ENCODE measurements around the gene SLC17A3.

Gene SLC17A3

DNA sequence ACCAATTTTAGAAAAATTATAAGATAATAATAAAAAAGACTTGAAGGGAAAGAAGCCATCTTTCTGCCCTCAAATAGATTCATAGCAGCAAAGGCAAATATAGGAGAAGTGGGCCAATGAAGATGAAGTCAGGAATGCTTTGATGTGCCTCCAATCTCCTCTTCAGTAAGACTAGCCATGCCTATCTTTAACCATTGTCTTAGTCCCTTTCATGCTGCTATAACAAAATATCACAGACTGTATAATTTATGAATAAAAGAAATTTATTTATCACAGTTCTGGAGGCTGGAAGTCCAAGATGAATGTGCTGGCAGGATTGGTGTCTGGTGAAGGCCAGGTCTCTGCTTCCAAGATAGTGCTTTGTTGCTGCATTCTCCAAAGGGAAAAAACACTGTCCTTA, 18.8 kb upstream of the SLC17A3 start:
- in situ Hi-C loops (cut with MboI; ENCODE audit: low sequenced_read_pairs) = no loop called here

DNA sequence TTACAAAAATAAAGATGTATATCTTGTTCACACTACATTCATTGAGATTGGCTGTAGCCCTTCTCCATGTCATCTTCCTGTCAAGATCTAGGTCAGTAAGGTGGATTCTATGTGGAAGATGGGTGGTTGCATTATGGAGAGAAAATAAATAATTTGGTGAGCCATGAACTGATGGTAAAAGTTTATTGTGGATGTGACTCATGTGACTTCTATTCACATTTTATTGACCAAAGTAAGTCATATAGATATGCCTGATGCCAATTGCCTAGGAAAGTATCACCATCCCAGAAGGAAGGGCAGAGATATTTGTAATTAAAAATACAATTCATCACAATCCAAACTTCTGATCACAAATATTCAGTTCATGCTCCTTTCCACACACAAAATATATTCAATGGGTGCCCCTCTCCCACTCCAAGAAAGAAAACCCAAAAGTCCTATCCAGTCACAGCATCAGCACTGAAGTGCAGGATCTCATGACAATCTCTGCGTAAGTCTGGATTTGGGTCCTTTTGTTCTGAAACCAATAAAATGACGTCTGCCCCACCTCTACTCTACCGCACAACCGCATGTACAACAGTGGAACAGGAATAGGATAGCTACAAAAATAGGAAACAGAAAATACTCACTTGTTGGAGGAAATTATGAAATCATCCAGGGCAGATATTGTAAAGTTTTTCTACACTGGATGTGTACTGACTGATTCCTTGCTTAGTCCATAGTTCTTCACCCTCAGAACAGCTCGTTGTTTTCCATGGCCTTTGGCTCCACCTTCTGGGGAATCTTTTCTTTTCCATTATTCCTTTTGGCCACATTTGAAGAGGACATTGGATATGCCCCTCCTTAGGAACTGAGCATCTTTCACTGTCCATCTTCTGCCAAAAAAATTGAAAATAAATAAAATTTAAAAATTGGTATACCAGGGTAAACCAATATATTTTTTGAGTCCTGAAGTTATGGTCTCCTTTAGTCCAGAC, 16.1 kb upstream of the SLC17A3 start:
- in situ Hi-C loops (cut with MboI; ENCODE audit: low sequenced_read_pairs) = no loop called here

DNA sequence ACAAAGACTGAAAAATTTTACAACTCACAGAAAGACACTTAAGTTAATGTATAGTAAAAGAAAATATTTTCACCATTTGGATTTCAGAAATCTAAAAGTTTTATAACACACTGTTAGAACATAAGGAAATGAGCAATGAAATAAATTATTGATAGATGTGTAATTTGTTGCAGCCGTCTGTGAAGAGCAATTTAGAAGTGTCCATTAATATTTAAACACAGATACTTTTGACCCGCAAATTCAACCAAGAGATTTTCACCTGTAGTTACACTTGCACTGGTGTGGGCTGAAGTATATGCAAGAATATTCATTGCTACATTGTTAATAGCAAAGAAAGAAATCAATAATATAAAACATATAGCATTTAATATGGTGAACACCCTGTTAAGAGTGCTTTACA, 14.6 kb upstream of the SLC17A3 start:
- in situ Hi-C loops (cut with MboI; ENCODE audit: low sequenced_read_pairs) = no loop called here

DNA sequence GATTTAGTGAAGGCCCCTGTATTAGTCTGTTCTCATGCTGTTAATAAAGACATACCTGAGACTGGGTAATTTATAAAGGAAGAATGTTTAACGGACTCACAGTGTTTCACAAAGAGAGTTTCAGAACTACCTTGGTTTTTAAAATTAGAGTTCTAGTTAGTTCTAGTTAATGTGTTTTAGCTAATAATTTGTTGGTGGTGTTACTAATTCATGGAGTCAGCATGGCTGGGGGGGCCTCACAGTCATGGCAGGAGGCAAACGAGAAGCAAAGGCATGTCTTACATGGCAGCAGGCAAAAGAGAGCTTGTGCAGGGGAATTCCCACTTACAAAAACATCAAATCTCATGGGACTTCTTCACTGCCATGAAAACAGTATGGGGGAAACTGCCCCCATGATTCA, 12.0 kb upstream of the SLC17A3 start:
- in situ Hi-C loops (cut with MboI; ENCODE audit: low sequenced_read_pairs) = no loop called here

DNA sequence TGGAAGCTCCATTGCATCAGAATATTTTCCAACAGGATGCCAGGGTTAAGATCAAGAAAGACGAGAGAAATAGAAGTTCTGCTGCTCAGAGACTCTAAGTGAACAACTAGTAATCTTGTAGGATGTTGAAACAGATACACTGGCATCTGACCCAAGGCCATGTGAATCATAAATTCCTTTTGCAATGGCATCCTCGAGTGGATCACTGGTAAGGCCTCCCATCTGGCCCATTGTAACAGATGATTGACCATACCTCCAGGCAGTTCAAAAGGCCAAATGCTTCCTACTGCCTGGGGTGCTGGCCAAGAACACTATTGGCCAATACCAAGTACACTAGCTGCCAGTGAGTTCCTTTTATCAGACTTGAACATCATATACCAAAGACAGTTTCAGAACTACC, 9.9 kb upstream of the SLC17A3 start:
- in situ Hi-C loops (cut with MboI; ENCODE audit: low sequenced_read_pairs) = no loop called here

DNA sequence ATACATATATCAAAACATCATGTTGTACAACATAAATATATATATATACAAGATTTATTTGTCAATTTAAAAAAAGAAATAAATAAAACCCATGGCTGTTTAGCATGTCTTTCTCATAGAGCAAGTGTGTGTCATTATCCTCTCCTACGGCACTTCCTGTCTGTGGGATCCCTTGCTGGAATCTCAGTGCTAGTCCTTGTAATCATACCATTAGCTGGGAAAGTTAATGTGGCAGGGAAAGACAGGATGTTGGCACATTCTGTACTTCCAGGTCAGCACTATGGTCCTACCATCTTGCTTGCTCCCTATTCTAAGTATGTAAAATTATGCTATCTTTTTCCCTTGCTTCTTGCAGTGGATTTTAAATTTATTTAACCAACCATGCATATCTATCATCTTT, 9.5 kb upstream of the SLC17A3 start:
- in situ Hi-C loops (cut with MboI; ENCODE audit: low sequenced_read_pairs) = no loop called here

DNA sequence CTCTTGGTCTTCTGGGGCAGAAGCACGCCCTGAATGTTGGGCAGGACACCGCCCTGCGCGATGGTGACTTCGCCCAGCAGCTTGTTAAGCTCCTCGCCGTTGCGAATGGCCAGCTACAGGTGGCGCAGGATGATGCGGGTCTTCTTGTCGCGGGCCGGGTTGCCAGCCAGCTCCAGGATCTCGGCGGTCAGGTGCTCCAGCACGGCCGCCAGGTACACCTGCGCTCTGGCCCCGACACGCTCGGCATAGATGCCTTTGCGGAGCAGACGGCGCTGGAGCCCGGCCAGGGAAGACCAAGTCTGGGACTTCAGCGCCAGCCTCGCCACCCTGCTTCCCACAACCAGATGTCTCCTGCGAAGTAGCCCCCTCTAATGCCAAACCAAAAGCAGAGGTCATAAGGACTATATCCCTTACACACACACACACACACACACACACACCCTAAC, 8.0 kb upstream of the SLC17A3 start:
- in situ Hi-C loops (cut with MboI; ENCODE audit: low sequenced_read_pairs) = no loop called here

DNA sequence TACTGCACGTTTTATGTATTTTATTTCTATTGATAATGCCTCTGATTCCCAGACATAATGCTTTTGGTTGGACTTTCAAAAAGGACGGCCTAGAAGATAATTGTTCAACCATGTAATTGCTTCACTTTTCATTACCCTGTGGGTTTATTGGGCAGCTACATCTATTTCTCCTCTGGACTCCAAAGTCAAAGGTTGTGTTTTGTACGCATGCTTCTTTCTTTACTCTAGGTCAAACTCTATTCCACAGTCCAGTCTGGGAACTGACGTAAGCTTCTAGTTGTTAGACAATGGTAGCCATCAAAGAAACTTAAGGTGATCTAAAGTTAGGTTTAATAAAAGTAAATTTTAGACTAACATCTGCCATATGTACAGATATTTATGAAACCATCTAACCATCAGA, 6.6 kb upstream of the SLC17A3 start:
- in situ Hi-C loops (cut with MboI; ENCODE audit: low sequenced_read_pairs) = no loop called here

DNA sequence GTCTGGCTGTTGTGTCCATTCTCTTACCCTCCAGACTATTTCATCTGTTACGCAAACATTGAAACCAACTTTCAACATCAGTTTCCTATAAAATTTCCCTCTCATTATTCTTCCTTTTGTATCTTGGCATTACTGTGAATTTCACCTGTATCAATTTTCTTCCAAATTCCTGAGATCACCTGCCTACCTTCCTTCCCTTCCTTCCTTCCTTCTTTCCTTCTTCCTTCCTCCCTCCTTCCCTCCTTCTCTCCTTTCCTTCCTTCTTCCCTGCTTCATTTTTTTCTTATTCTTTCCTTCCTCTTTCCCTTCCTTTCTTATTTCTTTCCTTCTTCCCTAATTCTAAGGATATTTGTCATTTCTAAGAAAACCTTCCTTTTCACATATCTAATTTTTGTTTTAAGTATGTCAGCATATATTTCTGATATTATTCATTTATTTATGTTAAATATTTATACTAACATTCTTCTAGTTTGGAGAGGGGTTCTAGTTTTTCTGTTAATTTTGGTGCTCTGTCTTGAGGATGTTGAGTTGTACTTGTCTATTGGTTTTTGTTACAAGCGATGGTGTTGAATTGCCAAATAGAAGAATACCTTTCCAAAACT, 4.8 kb upstream of the SLC17A3 start:
- in situ Hi-C loops (cut with MboI; ENCODE audit: low sequenced_read_pairs) = no loop called here

DNA sequence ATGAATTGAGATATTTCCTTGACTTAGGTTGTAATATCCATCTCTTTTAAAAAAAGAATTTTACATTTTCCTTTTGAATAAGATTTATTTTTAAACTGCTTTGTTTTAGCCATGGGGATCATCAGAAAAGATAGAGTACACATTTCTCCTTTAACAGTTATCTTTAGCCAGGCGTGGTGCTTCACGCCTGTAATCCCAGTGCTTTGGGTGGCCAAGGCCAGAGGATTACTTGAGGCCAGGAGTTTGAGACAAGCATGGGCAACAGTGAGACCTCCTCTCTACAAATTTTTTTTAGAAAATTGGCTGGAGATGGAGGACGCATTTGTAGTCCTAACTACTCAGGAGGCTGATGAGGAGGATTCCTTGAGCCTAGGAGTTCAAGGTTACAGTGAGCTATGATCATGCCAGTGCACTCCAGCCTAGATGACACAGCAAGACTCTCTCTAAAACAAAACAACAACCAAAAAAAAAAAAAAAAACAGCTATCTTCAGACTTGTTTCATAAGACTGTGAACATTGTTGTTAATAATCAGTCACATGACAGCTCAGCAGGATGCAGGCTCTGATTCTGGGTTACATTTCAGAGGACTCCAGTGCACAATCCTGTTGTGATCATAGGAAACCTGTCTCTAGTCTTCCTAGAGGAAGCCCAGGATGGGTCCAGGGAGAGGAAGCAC, 2.0 kb upstream of the SLC17A3 start:
- in situ Hi-C loops (cut with MboI; ENCODE audit: low sequenced_read_pairs) = no loop called here

DNA sequence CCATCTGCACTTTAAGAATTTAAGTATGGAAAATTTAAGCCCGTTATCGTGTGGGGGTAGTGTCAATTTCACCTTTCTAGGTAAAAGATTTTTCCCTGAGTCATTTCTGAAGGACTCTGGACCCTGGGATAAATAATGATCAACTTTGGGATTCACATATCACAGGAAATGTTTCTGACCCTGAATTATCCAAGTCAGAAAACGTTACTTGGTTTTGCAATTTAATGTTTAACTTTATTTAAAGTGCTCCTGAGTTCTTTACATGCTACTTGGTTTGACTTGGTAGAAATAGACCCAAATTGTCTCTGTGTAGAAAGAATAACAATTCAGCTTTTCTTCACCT, 1.5 kb upstream of the SLC17A3 start:
- in situ Hi-C loops (cut with MboI; ENCODE audit: low sequenced_read_pairs) = no loop called here

DNA sequence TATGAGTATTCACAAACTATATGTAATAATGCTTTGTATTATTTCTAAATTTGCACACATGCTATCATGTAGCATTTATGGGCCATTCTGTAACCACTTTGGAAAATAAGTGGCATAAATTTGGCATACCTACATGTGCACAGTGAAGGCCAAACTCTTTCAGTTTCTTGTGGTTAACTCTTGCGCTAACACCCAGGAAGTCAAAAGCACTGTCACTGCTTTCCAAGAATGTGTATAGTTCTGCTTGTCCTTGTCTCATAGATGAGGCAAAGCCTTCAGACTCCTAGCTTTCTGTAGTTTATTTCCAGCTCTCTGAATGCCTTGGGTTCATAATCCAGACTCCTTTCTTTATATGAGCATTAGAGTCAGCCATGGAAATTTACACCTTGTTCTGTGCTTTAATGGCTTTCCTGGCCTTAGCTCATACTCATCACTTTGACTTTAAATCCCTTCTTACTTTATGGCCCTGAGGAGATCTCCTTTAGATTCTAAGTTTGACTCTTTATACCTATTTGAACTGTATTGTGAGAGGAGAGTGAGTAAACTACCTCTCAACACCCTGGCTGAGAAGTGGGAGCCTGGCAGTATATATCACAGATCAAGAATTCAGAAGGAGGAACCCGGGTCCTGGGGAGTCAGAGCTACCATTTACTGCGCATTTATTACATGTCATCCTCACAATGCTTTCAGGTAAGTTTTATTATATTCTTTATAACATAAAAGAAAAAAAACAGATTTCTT, 949 bp upstream of the SLC17A3 start:
- in situ Hi-C loops (cut with MboI; ENCODE audit: low sequenced_read_pairs) = no loop called here

DNA sequence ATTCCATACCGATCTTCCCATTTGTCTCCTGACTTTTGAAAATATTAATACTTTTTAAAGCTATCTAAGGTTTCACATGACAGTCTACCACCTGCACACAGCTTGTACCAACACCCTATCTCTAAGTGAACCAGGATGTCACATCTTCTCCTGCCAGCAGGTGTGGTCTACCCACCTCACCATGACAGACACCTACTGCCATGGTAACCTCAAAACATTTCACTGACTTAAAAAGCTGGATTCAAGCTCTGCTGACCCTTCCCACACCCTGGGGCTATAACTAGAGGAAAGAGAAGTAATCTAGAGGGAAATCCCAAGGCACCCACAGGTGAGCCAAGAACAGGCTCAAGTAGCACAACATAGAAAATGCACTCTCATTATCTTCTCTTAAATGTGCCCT, 1.2 kb downstream of the SLC17A3 start:
- in situ Hi-C loops (cut with MboI; ENCODE audit: low sequenced_read_pairs) = no loop called here

DNA sequence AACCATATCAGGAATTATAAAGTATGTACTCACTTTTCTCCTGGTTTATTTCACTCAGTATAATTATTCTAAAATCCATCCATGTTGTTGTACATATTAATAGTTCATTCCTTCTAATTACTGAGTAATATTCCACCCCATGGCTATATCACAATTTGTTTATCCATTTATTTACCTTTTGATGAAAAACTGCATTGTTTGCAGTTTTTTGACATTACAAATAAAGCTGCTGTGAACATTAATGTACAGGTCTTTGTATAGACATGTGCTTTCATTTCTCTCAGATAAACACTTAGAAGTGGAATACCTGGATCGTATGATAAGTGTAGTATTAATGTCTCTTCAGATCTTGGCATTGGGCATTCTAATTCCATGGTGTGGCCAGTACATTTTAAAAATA, 4.2 kb downstream of the SLC17A3 start:
- in situ Hi-C loops (cut with MboI; ENCODE audit: low sequenced_read_pairs) = no loop called here

DNA sequence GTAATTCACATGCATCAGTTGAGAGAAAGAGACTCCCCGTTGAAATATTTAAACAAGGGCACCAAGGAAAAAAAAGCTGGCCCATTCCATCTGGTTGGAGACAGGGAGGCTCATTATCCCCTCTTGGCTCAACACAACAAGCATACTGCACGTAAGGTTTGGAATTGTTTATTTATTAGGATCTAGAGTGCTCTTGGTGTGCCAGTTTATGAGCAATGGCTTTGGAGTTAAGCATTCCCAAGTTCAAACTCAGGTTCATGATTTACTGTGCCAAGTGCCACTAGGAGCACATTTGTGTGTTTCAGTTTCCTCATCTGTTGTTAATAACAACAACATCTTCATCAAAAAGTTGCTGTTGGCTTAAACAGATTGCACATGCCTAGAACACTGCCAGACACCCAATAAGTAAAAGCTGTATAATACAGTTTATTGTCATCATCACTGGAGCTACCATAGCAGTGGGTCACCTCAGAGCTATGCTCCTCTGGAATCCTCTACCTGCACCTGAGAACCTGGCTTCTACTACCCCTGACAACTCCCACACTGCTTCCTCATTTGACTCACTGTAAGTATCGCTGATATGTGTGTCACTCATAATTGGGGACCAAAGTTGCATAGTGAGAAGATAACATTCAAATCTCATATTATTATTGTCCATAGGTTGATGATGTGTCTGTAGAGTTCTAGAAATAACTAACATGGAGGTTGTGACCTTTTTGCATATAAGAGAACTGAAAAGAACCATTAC, 5.4 kb downstream of the SLC17A3 start:
- in situ Hi-C loops (cut with MboI; ENCODE audit: low sequenced_read_pairs) = no loop called here

DNA sequence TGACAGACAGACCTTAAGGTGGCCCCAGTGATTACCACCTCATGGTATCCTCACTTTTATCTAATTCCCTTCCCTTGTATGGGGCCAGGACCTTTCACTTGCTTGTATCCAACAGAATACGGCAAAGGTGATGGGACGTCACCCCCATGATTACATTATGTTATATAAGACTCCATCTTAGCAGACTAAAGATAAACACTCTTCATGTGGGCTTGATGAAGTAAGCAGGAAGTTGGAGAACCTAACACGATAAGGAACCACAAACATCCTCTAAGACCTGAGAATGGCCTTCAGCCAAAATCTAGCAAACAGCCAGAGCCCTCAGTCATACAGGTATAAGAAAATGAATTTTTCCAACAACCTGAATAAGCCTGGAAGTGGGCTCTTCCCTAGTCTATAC, 8.0 kb downstream of the SLC17A3 start:
- in situ Hi-C loops (cut with MboI; ENCODE audit: low sequenced_read_pairs) = no loop called here

DNA sequence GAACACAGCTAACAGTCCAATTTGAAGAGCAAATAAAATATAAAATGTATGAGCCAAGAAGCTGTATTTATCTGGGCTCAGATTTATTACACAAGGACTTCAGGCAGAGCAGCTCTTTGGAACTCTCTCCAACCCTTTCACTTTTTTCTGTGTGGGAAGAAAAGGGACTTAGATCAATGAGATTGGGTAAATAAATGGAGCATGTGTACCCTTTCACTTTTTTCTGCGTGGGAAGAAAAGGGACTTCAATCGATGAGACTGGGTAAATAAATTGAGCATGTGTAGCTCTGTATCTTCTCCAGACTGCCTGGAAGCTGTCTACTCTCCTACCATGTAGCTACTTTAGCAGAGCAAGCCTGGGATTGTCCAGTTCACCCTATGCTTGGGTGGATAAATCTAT, 10.7 kb downstream of the SLC17A3 start:
- in situ Hi-C loops (cut with MboI; ENCODE audit: low sequenced_read_pairs) = no loop called here

DNA sequence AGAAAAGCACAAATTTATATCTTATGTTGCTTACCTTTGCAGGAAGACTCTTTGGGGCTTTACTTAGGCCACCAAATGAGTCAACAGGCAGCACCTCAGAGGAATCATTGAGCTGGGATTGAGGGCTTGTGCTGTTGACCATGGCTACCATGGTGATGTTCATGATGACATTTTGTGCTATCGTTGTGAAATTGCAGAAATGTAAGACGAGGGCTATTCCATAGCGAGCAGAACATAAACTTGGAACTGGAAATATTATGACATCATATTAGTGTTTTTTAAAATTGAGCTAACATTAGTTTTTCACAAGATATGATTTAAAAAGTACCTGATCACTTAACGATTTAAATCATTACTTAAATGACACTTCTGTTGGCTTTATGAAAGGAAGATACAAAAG, 11.8 kb downstream of the SLC17A3 start:
- in situ Hi-C loops (cut with MboI; ENCODE audit: low sequenced_read_pairs) = no loop called here

DNA sequence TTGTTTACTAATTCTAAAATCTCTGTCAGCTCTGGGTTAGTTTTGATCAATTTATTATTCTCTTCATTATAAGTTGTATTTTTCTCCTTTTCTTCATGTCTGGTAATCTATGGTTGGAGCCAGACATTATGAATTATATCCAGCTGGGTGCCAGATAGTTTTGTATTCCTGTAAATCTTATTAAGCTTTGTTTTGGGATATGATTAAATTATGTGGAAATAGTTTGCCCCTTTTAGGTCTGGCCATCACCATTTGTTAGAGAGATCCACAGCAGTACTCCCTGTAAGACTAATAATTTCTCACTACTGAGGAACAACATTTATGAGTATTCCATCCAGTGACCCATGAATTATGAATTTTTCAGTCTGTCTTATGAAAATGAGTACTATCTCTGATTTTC, 21.3 kb downstream of the SLC17A3 start:
- in situ Hi-C loops (cut with MboI; ENCODE audit: low sequenced_read_pairs) = no loop called here

DNA sequence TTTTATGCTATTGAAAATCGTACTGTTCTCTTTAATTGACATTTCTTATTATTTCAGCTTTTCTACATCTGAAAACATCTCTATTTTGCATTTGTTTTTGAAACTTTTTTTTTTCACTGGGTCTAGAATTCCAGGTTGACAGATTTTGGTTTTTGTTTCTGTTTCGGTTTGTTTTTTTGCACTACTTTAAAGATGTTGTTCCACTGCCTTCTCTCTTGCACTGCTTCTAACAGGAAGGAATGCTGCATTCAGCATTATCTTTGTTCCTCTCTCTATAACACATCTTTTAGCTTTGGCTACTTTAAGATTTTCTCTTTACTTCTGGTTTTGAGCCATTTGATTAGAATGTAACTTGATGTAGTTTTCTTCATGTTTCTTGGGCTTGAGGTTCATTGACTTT, 22.1 kb downstream of the SLC17A3 start:
- in situ Hi-C loops (cut with MboI; ENCODE audit: low sequenced_read_pairs) = no loop called here

DNA sequence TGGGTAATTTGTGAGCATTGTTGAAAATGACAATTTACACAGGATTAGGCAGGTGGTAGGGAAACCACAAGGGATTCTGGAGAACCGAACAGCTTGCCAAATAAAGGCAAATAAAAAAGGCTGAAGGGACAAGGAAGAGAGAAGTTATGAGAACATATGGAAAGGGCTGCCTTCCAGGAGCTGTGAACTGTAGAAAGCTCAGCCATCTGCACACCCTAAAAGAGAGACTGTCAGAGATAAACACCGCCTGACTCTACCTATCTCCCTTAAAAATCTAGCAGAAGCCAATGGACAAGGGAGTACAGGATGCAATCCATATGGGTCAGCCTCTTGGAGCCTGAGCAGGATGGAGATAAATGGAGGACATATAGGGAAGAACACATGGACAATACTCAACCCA, 29.5 kb downstream of the SLC17A3 start:
- in situ Hi-C loops (cut with MboI; ENCODE audit: low sequenced_read_pairs) = no loop called here

Measured in HL-60/S4 (cell line).